T-helper 22 cell (primary cell): ENCODE measurements around the gene PCSK1N.
"Not testable (repeated sequence)": the region's sequence is repeated elsewhere in the genome, so short reads cannot be mapped to it uniquely, and the experiment has no call there.

Experiments
- DNase-seq: peaks from one replicate; pipeline ENCODE4 v3.0.0-alpha.2; 2020; ENCODE audit warnings: low read depth

The PCSK1N gene

GRCh38 chrX:48835524-48836329 lies at the start of gene PCSK1N:
PCSK1N (minus strand) TSS chrX:48835610; CDS start chrX:48835532, 78 bp downstream.
- DNase-seq: peak; percentile 37

GRCh38 chrX:48883729-48884128 lies 48.3 kb upstream of the PCSK1N start:
- DNase-seq: no peak

- not testable (repeated sequence) for DNase-seq
Observed at GRCh38 chrX:48876944-48877343, 41.5 kb upstream of the PCSK1N start.

- DNase-seq: not testable (repeated sequence)
Observed at GRCh38 chrX:48872017-48872416, 36.6 kb upstream of the PCSK1N start.

- no peak for DNase-seq
Observed at GRCh38 chrX:48864210-48864609, 28.8 kb upstream of the PCSK1N start.

GRCh38 chrX:48854898-48855297 lies 19.5 kb upstream of the PCSK1N start:
- no peak for DNase-seq

- not testable (repeated sequence) for DNase-seq
Observed at GRCh38 chrX:48854121-48854804, 18.9 kb upstream of the PCSK1N start.

- DNase-seq: not testable (repeated sequence)
Observed at GRCh38 chrX:48853494-48853893, 18.1 kb upstream of the PCSK1N start.

GRCh38 chrX:48852857-48853256 lies 17.4 kb upstream of the PCSK1N start:
- no peak for DNase-seq

- no peak for DNase-seq
Observed at GRCh38 chrX:48848847-48849246, 13.4 kb upstream of the PCSK1N start.

GRCh38 chrX:48839686-48840085 lies 4.3 kb upstream of the PCSK1N start:
- DNase-seq: no peak

GRCh38 chrX:48834383-48834709 lies 1.1 kb downstream of the PCSK1N start:
- DNase-seq: no peak

GRCh38 chrX:48833542-48834138 lies 1.8 kb downstream of the PCSK1N start:
- DNase-seq: no peak

GRCh38 chrX:48831909-48832291 lies 3.5 kb downstream of the PCSK1N start:
- DNase-seq: no peak

GRCh38 chrX:48831136-48831908 lies 4.1 kb downstream of the PCSK1N start:
- no peak for DNase-seq

- DNase-seq: no peak
Observed at GRCh38 chrX:48829016-48829735, 6.2 kb downstream of the PCSK1N start.

GRCh38 chrX:48827654-48827968 lies 7.8 kb downstream of the PCSK1N start:
- no peak for DNase-seq

GRCh38 chrX:48826876-48827653 lies 8.3 kb downstream of the PCSK1N start:
- DNase-seq: no peak

GRCh38 chrX:48826135-48826875 lies 9.1 kb downstream of the PCSK1N start, which contains the start of gene ERAS:
ERAS (plus strand) TSS chrX:48826513; CDS start chrX:48829124, 2,611 bp downstream.
- no peak for DNase-seq

GRCh38 chrX:48824066-48824465 lies 11.3 kb downstream of the PCSK1N start:
- no peak for DNase-seq
